GM11168 (cell line): ENCODE data around the gene EHHADH.
"Not testable (repeated sequence)": the region's sequence is repeated elsewhere in the genome, so short reads cannot be mapped to it uniquely, and the experiment has no call there.

Experiments used
- in situ Hi-C: fragments of 300-500 bp; cut with MboI; formaldehyde crosslinking; loops from one replicate; pipeline ENCODE4 v1.12.0; 2022; ENCODE audit warnings: low sequenced_read_pairs; ENCODE audit not compliant: unreplicated experiment

The EHHADH gene

DNA sequence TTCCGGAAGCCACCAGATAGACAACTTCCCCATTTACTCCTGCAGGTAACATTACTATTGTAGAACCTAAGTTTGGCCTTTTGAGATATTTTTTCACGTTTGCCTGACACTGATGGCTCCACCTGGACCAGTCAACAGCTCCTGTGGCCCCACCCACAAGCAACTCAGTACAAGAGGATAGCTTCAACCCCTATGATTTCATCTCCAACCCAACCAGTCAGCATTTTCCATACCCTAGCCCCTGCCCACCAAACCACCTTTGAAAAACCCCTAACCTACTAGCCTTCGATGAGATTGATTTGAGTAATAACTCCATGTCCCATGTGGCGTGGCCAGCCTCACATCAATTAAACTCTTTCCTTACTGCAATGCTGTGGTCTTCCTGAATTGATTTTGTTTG is 950 bp upstream of the EHHADH start:
- in situ Hi-C loops, result no loop called here

DNA sequence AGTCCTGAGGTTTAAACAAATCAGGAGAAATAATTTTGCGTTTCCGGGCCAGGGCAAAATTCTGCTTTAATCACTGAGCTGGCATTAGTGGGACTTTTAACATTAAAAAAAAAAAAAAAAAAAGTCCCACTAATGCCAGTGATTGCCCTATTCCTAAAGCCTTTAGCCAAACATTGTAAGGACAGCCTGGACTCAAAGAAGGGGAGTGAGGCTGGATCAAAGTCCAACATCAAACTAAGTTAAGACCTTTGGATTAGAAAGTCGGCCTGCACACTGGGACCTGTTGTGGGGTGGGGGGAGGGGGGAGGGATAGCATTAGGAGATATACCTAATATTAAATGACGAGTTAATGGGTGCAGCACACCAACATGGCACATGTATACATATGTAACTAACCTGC is 716 bp downstream of the EHHADH start:
- in situ Hi-C loops, result not testable (repeated sequence)

DNA sequence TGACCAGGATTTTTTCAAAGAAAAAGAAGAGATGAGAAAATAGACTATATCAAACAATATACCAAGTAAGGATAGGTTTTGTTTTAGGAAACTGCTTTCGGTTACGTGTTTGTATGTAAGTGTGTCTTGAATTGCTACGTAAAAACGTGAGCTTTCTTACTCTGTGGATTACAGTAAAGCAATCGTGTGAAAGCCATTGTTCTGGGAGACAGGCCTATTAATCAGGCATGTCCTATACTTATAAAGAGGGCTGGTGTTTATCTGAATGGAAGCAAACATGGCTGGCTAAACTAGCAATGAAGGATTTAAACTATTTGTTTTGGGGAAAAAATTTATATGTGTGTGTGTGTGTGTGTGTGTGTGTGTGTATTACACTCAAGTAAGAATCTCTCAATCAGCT is 2.6 kb downstream of the EHHADH start:
- in situ Hi-C loops, result no loop called here

DNA sequence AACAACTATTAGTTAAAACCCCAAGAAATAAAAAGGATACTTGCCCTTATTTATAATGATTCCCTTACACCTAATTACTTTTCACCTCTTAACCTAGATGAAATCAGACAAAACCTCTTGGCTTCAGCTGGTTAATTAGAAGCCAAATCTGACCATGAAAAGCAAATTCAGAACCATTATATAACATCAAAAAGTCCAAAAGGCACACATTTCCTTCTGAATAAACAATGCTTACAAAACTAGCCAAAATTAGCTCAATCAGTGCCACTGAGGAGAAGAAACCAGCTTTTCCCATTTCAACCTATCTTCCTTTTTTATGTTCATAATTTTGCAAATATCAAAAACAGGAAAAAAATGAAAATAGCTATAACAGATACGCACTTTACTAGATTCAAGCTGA is 3.2 kb downstream of the EHHADH start:
- in situ Hi-C loops, result no loop called here

DNA sequence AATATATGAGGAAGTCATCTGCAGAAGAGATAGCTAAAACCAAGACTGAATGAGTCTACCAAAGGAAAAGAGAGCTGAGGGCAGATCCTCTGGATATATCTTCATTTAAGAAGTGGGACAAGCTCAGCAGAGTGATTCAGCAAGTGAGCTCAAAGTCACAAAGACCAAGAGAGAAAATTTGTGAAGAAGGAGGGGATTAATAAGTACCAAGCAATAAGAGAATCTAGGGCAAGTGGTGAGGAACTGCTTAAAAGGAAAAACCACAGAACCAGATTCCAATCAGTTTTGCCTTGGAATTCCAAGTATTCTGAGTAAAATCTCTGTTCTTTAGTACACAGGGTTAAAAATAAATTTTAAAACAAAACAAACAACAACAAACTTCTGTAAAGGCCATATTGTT is 3.6 kb downstream of the EHHADH start:
- in situ Hi-C loops, result no loop called here

DNA sequence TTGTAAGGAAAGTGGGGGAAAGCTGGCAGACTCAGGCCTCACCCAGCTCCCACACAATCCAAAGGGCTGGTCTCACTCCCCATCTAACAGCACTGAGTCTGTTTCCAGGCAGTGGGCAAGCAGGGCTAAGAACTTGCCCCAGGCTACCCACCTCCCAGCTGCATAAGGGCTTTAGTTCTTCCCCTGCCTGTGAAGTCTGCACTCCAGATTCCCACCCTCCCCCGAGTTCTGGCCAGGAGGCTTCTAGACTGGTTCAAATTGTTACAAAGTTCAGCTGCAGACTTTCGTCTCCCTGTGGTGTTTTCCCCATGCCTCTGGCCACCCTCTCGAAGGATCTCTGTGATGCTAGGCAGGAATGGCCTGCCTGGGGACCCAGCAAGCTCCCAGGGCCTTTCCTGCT is 11.2 kb downstream of the EHHADH start:
- in situ Hi-C loops, result no loop called here

DNA sequence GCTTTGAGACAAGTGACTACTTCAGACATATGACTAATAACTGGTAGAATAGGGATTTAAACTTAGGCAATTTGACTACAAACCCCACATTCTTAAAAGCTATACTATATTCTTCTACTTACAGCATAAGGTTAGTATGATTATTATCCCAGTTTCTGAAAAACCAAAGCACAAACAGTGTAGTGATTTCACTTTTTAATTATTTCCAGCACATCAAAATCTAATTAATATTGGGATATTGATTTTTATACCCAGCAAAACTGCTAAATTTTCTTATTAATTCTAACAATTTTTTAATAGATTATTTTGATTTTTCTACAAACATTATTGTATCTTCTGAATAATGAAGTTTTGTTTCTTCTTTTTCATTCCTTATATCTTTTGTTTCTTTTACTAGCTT is 16.9 kb downstream of the EHHADH start:
- in situ Hi-C loops, result no loop called here

DNA sequence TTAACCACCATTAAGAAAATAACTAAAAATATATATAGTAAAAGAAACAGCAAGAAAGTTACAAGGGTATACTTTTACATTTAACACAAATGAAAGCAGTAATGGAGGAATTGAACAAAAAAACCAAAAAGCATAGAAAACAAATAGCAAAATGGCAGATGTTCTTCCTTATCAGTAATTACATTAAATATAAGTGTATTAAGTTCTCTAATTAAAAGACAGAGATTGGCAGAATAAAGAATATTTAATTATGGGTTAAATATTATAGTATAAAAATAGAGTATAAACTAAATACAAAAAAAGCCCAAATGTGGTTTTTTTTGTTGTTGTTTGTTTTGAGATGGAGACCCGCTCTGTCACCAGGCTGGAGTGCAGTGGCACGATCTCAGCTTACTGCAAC is 20.5 kb downstream of the EHHADH start:
- in situ Hi-C loops, result no loop called here

DNA sequence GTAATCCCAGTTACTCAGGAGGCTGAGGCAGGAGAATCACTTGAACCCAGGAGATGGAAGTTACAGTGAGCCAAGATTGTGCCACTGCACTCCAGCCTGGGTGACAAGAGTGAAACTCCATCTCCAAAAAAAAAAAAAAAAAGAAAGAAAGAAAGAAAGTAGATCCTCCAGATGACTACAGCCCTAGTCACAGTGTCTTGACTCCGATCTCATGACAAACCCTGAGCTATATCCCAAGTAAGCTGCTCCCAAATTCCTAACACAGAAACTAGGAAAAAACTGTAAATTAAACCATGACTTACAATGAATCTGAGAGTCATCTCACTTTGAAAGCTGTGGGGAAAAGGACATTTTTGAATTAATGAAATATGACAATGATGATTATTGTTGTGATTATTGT is 27.3 kb downstream of the EHHADH start:
- in situ Hi-C loops, result not testable (repeated sequence)

DNA sequence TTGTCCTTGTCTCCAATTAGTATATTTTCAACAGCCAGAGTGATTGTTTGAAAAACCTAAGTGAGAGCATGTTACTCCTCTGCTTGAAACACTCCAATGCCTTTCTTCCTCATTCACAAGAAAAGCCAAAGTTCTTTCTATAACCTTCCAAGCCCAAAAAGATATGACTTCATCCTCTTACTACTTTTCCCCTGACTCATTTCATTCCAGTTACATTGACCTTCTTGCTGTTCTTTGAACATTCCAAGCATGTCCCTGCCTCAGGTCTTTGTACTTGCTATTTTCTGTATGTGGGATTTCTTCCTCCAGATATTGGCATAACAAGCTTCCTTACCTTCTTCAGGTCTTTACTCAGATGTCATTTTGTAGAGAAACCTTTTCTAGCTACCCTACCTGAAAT is 28.3 kb downstream of the EHHADH start:
- in situ Hi-C loops, result no loop called here

DNA sequence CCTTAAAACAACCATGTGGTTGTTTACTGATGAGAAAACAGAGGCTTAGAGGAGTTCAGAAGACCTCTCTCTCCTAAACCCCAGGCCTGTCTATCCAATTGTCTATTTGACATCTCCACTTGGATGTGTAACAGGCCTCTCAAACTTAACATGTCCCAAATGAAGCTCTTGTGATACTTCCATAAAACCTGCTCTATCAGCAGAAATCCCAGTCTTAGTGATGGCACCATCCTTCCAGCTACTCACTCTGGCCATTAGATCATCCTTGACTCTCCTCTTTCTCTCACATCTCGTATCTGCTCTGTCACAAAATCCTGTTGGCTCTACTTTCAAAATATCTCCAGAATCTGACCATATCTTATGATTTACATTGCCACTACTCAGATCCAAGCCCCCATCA is 28.8 kb downstream of the EHHADH start:
- in situ Hi-C loops, result no loop called here

DNA sequence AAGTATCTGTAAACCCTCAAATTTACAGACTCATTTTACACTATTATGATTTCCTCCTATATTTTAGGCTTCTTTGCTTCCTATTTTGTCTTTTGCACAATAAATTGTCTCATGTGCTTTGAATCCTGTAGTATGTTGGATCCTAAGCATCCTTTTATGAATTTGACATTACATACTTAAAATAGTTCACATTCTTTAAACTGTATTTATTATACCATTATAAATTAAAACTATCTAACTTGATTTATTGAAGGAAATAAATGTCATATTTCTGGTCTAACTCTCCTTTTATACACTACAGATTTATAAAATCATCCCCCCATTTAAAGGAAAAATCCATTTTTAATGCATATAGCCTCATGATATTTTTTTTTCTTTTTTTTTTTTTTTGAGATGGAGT is 32.6 kb downstream of the EHHADH start:
- in situ Hi-C loops, result no loop called here

DNA sequence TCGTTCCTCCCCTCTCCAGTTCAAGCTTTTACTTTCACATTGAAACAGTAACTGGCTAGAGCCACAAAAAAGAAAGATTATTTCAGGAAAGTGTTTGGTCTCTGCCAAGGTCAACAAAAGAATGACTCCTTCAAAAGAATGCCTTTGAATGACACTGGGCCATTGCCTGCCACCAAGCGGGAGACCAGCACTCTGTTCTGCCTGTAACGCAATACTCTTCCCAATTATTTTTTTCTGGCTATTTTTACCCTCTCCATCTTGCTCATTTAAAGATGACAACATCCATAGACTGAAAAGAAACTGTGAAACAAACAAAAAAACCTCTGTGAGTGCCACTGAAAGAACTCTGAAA is 37.3 kb downstream of the EHHADH start:
- in situ Hi-C loops, result no loop called here

DNA sequence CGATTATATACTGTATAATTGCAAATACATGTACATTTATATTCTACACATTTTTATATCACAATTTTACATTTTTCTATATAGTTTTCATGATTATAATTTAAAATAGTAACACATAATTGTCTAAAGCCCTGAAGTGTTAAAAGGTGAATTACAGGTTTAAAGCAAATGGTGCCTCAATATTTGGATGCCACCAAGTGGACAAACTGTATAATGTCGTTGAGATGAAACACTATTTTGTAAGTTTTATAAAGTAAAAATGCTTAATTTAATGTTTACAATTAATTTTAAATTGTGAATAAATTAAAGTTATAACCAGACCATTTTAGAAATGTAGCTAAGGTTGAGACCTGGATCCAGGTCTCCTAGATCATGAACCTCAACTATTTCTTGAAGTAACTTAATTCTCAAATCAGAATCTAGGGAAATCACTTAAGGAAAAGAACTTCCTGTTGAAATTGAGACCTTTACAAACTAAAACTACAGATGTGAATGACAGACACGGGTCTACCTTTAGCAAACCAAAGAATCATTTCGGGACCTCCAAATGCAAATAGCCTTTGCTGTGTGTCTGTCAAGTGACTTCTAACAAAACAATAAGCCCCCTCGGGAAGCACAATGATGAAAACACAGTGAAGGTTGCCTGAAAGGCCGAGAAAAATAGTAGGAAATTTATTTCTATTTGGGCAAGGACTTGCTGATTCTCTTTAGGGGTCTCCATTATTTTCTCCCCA is 37.8 kb downstream of the EHHADH start:
- in situ Hi-C loops, result no loop called here

DNA sequence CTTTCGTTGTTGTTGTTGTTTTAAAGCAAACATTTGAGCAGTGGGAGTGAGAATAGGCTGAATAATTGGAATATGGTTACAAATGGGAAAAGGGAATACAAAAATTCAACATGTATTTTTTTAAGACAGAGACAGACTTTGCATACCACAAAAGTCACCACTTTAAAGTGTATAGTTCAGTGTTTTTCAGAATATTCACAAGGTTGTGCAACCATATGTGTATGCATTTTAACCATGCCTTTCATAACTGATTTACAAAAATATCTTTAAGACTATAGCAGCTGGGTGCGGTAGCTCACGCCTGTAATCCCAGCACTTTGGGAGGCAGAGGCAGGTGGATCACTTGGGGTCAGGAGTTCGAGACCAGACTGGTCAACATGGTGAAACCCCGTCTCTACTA is 41.3 kb downstream of the EHHADH start:
- in situ Hi-C loops, result no loop called here

DNA sequence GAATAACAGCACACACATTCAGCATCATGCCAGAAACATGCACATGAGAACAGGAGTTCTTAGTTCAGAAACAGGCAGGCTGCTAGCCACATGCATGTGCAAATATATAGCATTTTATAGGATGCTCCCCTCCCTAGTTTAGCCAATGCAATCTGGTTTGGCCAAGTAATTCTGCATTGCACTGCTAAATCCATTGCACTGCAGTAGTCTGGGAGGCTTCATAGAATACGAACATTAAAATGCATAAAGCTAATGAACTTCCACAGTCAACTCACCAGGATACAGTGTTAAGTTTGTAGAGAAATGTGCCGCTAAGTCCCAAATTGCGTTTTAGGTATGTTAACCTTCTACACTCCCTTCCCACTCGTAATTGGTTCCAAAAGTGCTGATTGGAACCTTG is 41.8 kb downstream of the EHHADH start:
- in situ Hi-C loops, result no loop called here

DNA sequence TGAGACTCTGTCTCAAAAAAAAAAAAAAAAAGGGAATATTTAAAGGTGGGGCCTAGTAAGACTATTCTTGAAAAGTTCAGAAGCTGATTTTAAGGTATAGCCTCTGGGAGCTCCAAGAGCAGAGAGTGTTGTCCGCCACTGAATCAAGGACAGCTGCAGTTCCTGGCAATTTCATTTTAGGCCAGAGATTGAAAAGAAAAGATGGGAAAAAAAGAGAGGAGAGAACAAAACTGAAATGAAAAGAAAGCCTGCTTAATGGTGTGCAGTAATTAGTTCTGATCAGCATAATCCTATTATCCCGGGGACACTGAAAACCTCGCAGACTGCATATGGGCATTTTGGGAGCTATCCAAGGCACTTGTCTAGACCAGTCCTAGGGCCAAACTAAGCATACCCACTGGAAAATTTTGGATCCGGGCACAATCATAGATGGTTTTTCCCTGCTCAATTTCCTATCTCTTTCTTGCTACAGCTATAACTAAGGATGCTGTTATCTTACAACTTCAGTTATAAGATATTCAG is 43.2 kb downstream of the EHHADH start:
- in situ Hi-C loops, result no loop called here

DNA sequence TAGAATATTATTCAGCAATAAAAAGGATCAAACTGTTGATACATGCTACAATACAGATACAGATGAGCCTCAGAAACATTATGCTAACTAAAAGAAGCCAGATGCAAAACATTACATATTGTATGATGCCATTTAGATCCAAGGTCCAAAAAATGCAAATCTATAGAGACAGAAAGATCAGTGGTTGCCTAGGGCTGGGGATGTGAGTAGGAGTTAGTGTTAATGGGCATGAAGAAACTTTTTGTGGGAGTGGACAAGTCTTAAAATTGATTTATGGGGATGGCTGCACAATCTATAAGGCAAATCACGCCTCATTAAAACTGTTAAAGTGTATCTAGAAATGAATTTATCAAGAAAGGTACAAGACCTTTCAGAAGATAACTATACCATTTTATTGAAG is 45.0 kb downstream of the EHHADH start:
- in situ Hi-C loops, result no loop called here

DNA sequence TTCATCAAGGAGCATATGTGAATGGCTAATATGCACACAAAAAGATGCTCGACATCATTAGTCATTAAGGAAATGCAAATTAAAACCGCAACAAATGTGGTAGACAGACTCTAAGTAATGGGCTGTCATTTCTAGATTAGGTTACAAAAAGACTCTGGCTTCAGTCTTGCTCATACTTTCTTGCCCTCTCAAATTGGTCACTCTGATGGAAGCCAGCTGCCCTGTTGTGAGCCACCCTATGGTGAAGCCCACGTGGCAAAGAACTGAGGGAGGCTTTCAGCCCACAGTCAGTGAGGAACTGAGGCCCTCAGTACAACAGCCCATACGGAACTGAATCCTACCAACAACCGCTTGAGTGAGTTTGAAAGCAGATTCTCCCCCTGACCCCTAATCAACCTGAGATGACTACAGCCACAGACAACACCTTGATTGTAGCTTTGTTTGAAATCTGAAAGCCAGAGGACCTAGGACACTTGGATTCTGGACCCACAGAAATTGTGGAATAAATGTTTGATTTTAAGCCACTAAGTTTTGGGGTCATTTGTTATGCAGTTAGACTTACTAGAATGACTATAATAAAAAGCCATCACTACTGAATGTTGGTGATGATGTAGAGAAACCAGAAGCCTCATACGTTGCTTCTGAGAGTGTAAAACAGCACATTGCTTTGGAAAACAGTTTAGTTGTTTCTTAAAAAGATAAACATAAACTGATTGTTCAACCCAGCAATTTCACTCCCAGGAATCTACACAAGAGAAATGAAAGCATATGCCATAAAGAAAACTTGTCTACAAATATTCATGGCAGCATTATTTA is 45.7 kb downstream of the EHHADH start:
- in situ Hi-C loops, result no loop called here

DNA sequence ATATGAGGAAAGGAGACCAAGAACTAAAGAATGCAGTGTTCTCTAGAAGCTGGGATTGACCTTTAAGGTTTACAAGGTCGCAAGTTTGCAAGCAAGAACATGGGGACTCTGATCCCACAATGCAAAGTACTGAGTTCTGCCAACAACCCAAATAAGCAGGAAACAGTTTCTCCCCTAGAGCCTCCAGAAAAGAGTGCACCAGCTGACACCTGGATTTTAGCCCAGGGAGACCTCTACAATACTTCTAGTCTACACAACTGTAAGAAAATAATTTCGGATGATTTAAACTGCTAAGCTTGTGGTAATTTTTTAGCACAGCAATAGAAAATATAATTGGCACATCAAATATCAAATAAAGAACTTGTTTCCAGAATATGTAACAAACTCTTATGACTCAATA is 46.4 kb downstream of the EHHADH start:
- in situ Hi-C loops, result no loop called here

DNA sequence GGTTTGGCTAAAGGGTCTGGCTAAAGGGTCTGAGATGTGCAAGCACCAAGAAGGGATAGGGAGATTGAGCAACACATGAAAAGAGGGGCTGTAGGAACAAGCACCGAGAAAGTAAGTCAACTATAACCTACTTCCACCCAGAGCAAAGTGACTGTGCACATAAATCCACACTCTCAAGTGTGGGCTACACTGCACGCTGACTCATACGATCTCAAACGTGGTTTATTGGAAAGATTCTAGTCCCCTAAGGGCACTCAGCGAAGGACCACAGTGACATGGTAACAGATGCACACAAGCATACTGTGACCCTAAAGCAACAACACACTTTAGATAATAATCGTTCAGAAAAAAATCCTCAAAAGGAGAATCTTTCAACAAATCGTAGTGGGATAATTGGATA is 48.0 kb downstream of the EHHADH start:
- in situ Hi-C loops, result no loop called here

DNA sequence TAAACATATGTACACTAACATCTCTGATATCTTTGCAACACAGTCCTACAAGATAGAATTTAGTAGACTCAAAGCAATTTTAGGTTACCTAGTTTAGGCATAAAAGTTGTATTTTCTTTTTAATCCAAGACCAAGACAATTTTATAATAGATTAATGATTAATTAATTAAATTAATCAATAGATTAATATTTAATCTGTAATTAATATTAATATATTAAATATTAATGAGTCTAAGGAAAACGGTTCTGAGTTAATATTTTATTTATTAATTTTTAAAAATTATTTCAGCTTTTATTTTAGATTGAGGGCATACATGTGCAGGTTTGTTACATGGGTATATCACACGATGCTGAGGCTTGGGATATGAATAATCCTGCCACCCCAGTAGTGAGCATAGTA is 49.0 kb downstream of the EHHADH start:
- in situ Hi-C loops, result no loop called here
